Left cardiac atrium (tissue), 4 donors: Measurements from ENCODE around the gene ARF1. TPM values are rescaled to one million over a fixed set of nuclear protein-coding genes. Genes with fewer than 3 reads are reported as not detected.
A peak's percentile ranks its signal among the peaks of the same experiment; 100 is the strongest.

Experiments
- ATAC-seq, 2 donors: fragments of 200-7000 bp; cut with Tn5 transposase; one replicate each; pipeline ENCODE4 v1.9.1; 2020; ENCODE audit warnings: mild to moderate bottlenecking in 2 of 2, moderate library complexity in 2 of 2
- DNase-seq: peaks from one replicate; pipeline ENCODE4 v3.0.0-alpha.2; 2020
- intact Hi-C, 2 donors: fragments of 100-400 bp; cut with DNase I; formaldehyde crosslinking; loops; one replicate each; pipeline versions ENCODE4 v1.14.1 to v1.15.1; 2022 to 2023
- total RNA-seq, 2 donors: library from RNA; stranded (reverse); fragmentation: NEBNext Ultra II Directional; extraction: Animal tissue kit (Norgen Biotek cat#: 25700); gene quantifications; one replicate each; pipeline ENCODE4 v1.2.1, GENCODE V29; 2021
- donor health status: DM: no; HTN: yes; CAD: no.
- donor health status: DM: no; HTN: yes; CAD: no; lungs with severe emphysema.
- donor health status: DM: yes; HTN: yes; CAD: no.
- donor health status: Dilated cardiomyopathy.

ARF1 gene
- total RNA-seq, 2 donors from 2014 or later: 295 to 397 TPM

- ATAC-seq: no peak
- no peak for DNase-seq
- intact Hi-C loops: no loop called here
Observed at GRCh38 chr1:228096416-228097332, 14.2 kb downstream of the ARF1 start.

- DNase-seq (no peak), ATAC-seq (no peak)
- intact Hi-C loops: no loop called here
Observed at GRCh38 chr1:228097333-228098081, 15.0 kb downstream of the ARF1 start.

- intact Hi-C loops: no loop called here
- no peak for DNase-seq
- no peak for ATAC-seq
Observed at GRCh38 chr1:228098323-228098931, 15.9 kb downstream of the ARF1 start.

GRCh38 chr1:228099331-228099732 lies 16.8 kb downstream of the ARF1 start:
- no peak for DNase-seq
- intact Hi-C loops: no loop called here
- ATAC-seq: no peak

GRCh38 chr1:228100822-228101613 lies 18.5 kb downstream of the ARF1 start:
- DNase-seq: no peak
- no peak for ATAC-seq
- intact Hi-C loops: no loop called here

- intact Hi-C loops: no loop called here
- ATAC-seq: no peak
- DNase-seq: no peak
Observed at GRCh38 chr1:228101614-228101993, 19.1 kb downstream of the ARF1 start.

GRCh38 chr1:228101994-228102790 lies 19.7 kb downstream of the ARF1 start:
- ATAC-seq: peak; percentile 12
- intact Hi-C loops: no loop called here
- peak; percentile 53 for DNase-seq

- ATAC-seq (peak; percentile 89 to 96), DNase-seq (peak; percentile 96)
- intact Hi-C loops: no loop called here
Observed at GRCh38 chr1:228102791-228103620, 20.5 kb downstream of the ARF1 start, which contains the start of gene C1orf35. TSS of gene C1orf35 (minus strand) at chr1:228103325. CDS start at chr1:228103227, 98 bp downstream.

- intact Hi-C loops: no loop called here
- DNase-seq: no peak
- no peak for ATAC-seq
Observed at GRCh38 chr1:228104526-228105269, 22.2 kb downstream of the ARF1 start.

- intact Hi-C loops: no loop called here
- ATAC-seq: no peak
- no peak for DNase-seq
Observed at GRCh38 chr1:228105270-228105995, 22.9 kb downstream of the ARF1 start.

- intact Hi-C loops: no loop called here
- no peak for ATAC-seq
- no peak for DNase-seq
Observed at GRCh38 chr1:228105996-228106799, 23.7 kb downstream of the ARF1 start.

GRCh38 chr1:228106800-228107054 lies 24.2 kb downstream of the ARF1 start:
- no peak for DNase-seq
- no peak for ATAC-seq
- intact Hi-C loops: no loop called here

GRCh38 chr1:228107636-228108035 lies 25.1 kb downstream of the ARF1 start:
- no peak for DNase-seq
- intact Hi-C loops: no loop called here
- no peak for ATAC-seq

GRCh38 chr1:228108055-228108690 lies 25.7 kb downstream of the ARF1 start:
- no peak for DNase-seq
- ATAC-seq: no peak
- intact Hi-C loops: no loop called here

- DNase-seq: no peak
- intact Hi-C loops: no loop called here
- no peak for ATAC-seq
Observed at GRCh38 chr1:228108742-228109072, 26.2 kb downstream of the ARF1 start.
